GM18861 (cell line): ENCODE measurements around the gene TRDN.
"Not testable (repeated sequence)": the region's sequence is repeated elsewhere in the genome, so short reads cannot be mapped to it uniquely, and the experiment has no call there.

Experiments
- ATAC-seq: cut with Tn5 transposase; IDR thresholded peaks from one replicate; pipeline ENCODE4 v1.9.1; 2021; ENCODE audit not compliant: unreplicated experiment

TRDN gene

GRCh38 chr6:123316733-123317323, 319.9 kb downstream of the TRDN start:
- ATAC-seq: no peak

GRCh38 chr6:123314459-123314858, 322.3 kb downstream of the TRDN start:
- ATAC-seq: not testable (repeated sequence)

GRCh38 chr6:123309130-123309529, 327.6 kb downstream of the TRDN start:
- ATAC-seq: no peak

GRCh38 chr6:123306334-123306733, 330.4 kb downstream of the TRDN start:
- ATAC-seq: no peak

GRCh38 chr6:123295672-123296071, 341.1 kb downstream of the TRDN start:
- no peak for ATAC-seq

GRCh38 chr6:123295181-123295580, 341.6 kb downstream of the TRDN start:
- no peak for ATAC-seq

GRCh38 chr6:123288649-123289048, 348.1 kb downstream of the TRDN start:
- ATAC-seq: no peak

- ATAC-seq: no peak
These were observed 360.2 kb downstream of the TRDN start for GRCh38 chr6:123276546-123276980.

GRCh38 chr6:123263981-123264380, 372.8 kb downstream of the TRDN start:
- no peak for ATAC-seq

GRCh38 chr6:123240626-123241025, 396.1 kb downstream of the TRDN start:
- no peak for ATAC-seq

- no peak for ATAC-seq
These were observed 403.4 kb downstream of the TRDN start for GRCh38 chr6:123233336-123233735.

- not testable (repeated sequence) for ATAC-seq
These were observed 409.0 kb downstream of the TRDN start for GRCh38 chr6:123227789-123228188.

GRCh38 chr6:123226398-123226797, 410.4 kb downstream of the TRDN start:
- ATAC-seq: no peak

- ATAC-seq: no peak
These were observed 412.7 kb downstream of the TRDN start for GRCh38 chr6:123224077-123224476.

GRCh38 chr6:123223461-123223860, 413.3 kb downstream of the TRDN start:
- no peak for ATAC-seq

- no peak for ATAC-seq
These were observed 421.5 kb downstream of the TRDN start for GRCh38 chr6:123215211-123215610.

GRCh38 chr6:123214433-123214832, 422.3 kb downstream of the TRDN start:
- no peak for ATAC-seq

GRCh38 chr6:123213921-123214320, 422.8 kb downstream of the TRDN start:
- ATAC-seq: no peak

GRCh38 chr6:123211777-123212545, 424.8 kb downstream of the TRDN start:
- ATAC-seq: no peak

GRCh38 chr6:123210645-123211044, 426.1 kb downstream of the TRDN start:
- ATAC-seq: no peak

GRCh38 chr6:123207967-123208510, 428.7 kb downstream of the TRDN start:
- no peak for ATAC-seq

GRCh38 chr6:123203928-123204327, 432.8 kb downstream of the TRDN start:
- no peak for ATAC-seq
